ENCODE data around the gene SLC30A2.

Gene SLC30A2

GRCh38 chr1:25997828-25998761, 47.8 kb downstream of the SLC30A2 start, which contains the start of gene PAFAH2:
Gene PAFAH2, minus strand, starts transcription at chr1:25998063. Its CDS starts 7,247 bp downstream, at chr1:25990816.
- Histone ChIP-seq H2AFZ (ENCODE audit: low read length) (peak within 1 kb of the TSS; percentile 88), H3K9me2 (ENCODE audit: low read depth, low read length) (no peaks in the 10 kb centered on the region), H3K79me2 (ENCODE audit: insufficient read depth, low read length) (no peaks in the 10 kb centered on the region), H4K20me1 (ENCODE audit: insufficient read depth, low read length) (no peaks in the 10 kb centered on the region), H3K36me3 (ENCODE audit: insufficient read depth, low read length) (no peaks in the 10 kb centered on the region), H3K9ac (ENCODE audit: low read length) (peak within 1 kb of the TSS; percentile 98), H3K27me3 (ENCODE audit: insufficient read depth, low read length) (no peaks in the 10 kb centered on the region), H3K4me2 (ENCODE audit: low read length) (peak within 1 kb of the TSS; percentile 98), H3K9me3 (ENCODE audit: low read length) (no peaks in the 10 kb centered on the region), H3K4me1 (ENCODE audit: insufficient read depth, low read length, severe bottlenecking) (peaks cover 36% of the 10 kb centered on the region), H3K27ac (ENCODE audit: low read depth, low read length, poor library complexity, severe bottlenecking) (peak within 1 kb of the TSS; percentile 79), H3K4me3 (ENCODE audit: low read depth, low read length, poor library complexity, severe bottlenecking) (peak within 1 kb of the TSS; percentile 92), H3F3A (ENCODE audit: insufficient read depth, low read length) (no peaks in the 10 kb centered on the region)
- TF ChIP-seq EZH2 (IDR thresholded peaks at IDR 0.05; ENCODE audit: borderline replicate concordance, low read length) (no peak), CTCF (IDR thresholded peaks at IDR 0.05; ENCODE audit: low read length) (peak; percentile 97)

GRCh38 chr1:25996966-25997827, 48.7 kb downstream of the SLC30A2 start:
- Histone ChIP-seq H3K27ac (ENCODE audit: low read depth, low read length, poor library complexity, severe bottlenecking) (peak overlapping the region; percentile 79), H3K27me3 (ENCODE audit: insufficient read depth, low read length) (no peaks in the 10 kb centered on the region), H2AFZ (ENCODE audit: low read length) (no peak overlapping the region)

More at GRCh38 chr1:25996966-25997827, 48.7 kb downstream of the SLC30A2 start:
- Histone ChIP-seq H3K79me2 (ENCODE audit: insufficient read depth, low read length) (no peaks in the 10 kb centered on the region), H4K20me1 (ENCODE audit: insufficient read depth, low read length) (no peaks in the 10 kb centered on the region), H3K4me1 (ENCODE audit: insufficient read depth, low read length, severe bottlenecking) (peaks cover 41% of the 10 kb centered on the region), H3K9me2 (ENCODE audit: low read depth, low read length) (no peaks in the 10 kb centered on the region), H3K36me3 (ENCODE audit: insufficient read depth, low read length) (no peaks in the 10 kb centered on the region), H3K4me3 (ENCODE audit: low read depth, low read length, poor library complexity, severe bottlenecking) (peak overlapping the region; percentile 92), H3F3A (ENCODE audit: insufficient read depth, low read length) (no peaks in the 10 kb centered on the region), H3K9me3 (ENCODE audit: low read length) (no peaks in the 10 kb centered on the region), H3K9ac (ENCODE audit: low read length) (peak overlapping the region; percentile 98), H3K4me2 (ENCODE audit: low read length) (peak overlapping the region; percentile 98)
- TF ChIP-seq CTCF (IDR thresholded peaks at IDR 0.05; ENCODE audit: low read length) = no peak
- TF ChIP-seq EZH2 (IDR thresholded peaks at IDR 0.05; ENCODE audit: borderline replicate concordance, low read length) = no peak

Data from OCI-LY1 (cell line).